22Rv1 (cell line): Measurements from ENCODE around the gene DENND4A.

Source experiments
- CTCF ChIP-seq: fragments of 450-650 bp; IDR thresholded peaks from 2 replicates; pipeline ENCODE4 v1.5.1; 2017; ENCODE audit warnings: mild to moderate bottlenecking
- ZFX ChIP-seq: fragments of 450-650 bp; IDR thresholded peaks from 2 replicates; pipeline ENCODE4 v1.6.1; 2017; ENCODE audit warnings: antibody characterized with exemption, borderline replicate concordance

GRCh38 chr15:65642594-65642993 lies 149.5 kb downstream of the DENND4A start:
- TF ChIP-seq CTCF (no peak), ZFX (no peak)
